HG03457 (cell line): Measurements from ENCODE around the gene GCNA.

Experiments used
- ATAC-seq: cut with Tn5 transposase; IDR thresholded peaks from one replicate; pipeline ENCODE4 v1.9.1; 2021; ENCODE audit warnings: moderate number of reproducible peaks; ENCODE audit not compliant: unreplicated experiment

Gene GCNA

DNA sequence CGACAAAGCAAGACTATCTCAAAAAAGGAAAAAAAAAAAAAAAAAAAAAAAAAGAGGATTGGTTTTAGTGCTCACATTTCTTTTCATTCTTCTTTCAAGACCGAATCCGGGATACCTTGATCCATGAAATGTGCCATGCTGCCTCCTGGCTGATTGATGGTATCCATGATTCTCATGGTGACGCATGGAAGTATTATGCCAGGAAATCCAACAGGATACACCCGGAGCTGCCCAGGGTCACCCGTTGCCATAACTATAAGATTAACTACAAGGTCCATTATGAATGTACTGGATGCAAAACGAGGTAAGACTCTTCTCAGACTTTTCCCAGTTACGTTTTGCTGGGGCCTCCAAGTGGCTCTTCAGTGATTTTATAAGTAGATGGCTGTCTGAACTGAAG, 34.0 kb downstream of the GCNA start:
- ATAC-seq, result no peak

DNA sequence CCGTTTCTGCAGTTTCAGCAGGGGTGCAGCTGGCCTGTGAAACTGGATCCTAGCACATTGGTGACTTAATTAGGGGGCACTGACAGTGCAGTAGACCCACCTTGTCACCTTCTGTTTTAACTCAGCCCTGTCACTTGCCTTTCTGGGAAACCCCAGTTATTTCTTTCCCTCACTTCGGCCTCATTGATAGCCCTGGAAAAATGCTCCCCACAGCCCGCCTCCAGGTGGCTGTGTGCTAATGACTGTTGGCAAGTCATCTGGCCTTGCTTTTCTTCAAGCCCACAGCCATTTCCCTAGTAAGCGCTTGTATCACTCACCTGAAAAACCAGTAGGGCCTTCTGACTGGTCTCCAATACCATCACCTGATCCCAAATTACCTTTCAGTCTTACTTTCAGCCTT, 36.8 kb downstream of the GCNA start:
- ATAC-seq, result no peak

DNA sequence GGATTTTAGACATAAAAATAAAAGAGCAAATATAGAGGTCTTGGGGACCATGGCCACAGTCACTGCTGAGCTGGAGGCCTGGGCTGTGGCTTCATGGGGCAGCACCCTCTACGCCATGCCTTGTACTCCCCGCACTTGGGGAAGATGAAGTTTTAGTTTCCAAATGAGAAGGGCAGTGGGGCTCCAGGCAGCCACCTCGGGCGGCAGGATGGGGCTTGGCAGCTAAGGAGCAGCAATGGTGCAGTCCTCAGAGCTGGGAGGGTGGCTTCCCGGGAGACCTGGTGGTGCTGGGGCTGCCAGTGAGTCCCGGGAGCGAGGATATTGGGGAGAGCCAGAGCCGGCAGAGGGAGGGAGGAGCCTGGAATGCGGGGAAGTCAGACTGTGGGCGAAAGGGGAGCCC, 37.7 kb downstream of the GCNA start:
- ATAC-seq, result no peak

DNA sequence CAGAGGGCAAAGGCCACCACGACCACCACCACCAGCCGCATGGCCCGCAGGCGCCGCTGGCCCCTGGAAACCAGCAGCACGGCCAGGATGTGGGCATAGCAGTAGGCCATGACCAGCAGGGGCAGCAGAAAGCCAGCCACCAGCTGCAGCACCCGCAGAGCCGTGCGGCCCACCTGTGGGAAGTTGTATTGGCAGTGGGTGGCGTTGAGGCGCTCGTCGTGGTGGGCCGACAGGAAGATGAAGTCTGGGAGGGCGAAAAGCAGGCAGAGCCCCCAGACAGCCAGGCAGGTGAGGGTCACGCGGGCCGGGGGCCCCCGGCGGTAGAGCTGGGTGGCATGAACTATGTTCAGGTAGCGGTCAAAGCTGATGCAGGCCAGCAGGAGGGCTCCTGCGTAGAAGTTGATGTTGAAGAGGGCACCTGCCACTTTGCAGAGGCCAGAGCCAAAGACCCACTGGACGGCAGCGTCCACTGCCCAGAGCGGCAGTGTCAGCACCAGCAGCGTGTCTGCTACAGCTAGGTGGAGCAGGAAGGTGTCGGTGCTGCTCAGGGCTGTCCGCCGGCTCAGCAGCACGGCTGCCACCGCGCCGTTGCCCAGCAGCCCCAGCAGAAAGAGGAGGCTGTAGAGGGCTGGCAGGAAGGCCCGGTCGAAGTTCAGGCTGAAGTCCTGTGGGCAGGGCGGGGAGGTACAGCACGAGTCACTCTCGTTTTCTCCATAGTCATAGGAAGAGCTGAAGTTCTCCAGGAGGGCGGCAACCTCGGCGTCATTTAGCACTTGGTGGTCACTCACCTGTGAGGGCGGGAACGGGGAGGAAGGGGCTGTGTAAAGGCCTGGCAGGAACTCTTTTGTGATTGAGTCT, 38.7 kb downstream of the GCNA start:
- no peak for ATAC-seq

DNA sequence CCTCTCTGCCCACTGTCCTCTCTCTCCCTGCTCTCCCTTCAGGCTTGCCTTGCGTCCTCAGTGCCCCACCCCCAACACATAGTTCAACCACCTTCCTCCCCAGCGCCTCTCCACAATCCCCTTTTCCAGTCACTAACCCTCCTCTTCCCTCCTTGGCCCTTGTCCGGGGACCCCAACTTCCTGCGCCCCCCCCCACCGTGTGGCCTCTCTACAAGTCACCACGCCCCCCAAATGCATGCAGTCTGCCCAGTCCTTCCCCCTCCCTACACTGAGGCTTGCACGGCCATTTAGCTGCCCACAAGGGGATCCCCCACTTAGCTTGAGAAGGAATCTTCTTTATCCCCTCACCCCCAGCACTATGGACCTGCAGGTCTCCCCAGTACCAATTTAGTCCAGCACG, 39.5 kb downstream of the GCNA start:
- no peak for ATAC-seq

DNA sequence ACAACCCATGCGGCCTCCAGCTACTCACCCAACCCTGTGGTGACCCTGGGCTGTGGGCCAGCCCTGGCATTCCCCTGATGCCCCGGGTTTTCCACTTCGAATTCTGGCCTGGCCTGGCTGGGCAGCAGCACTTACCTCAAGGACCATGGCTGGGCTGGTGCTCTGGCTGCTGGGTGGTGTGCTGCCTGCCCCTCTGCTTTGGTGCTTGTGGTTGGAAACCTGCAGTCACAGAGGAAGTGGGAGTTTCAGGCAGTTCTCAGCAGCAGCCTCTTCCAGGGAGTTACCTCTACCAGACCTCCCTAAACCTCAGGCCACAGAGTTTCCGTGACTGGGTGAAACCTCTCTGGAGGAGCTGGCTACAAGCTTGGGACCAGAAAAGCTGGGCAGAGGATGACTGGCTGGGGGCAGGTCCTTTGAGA, 40.1 kb downstream of the GCNA start, which contains the start of gene CXCR3:
Gene CXCR3 (minus strand): TSS at position 209 of the 419 bp plus-strand sequence. CDS start 62 bp downstream, at position 147.
- peak; percentile 55 for ATAC-seq

DNA sequence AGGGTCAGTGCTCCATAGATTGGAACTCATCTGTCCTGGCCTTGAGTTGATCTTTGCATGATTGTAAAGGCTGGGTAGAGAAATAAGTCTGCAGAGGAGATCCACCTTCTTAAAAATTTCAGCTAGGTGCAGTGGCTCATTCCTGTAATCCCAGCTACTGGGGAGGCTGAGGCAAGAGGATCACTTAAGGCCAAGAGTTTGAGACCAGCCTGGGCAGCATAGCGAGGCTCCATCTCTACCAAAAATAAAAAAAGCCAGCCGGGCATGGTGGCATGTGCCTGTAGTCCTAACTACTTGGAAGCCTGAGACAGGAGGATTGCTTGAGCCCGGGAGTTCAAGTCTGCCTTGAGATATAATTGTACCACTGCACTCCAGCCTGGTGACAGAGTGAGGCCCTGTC, 40.5 kb downstream of the GCNA start:
- no peak for ATAC-seq

DNA sequence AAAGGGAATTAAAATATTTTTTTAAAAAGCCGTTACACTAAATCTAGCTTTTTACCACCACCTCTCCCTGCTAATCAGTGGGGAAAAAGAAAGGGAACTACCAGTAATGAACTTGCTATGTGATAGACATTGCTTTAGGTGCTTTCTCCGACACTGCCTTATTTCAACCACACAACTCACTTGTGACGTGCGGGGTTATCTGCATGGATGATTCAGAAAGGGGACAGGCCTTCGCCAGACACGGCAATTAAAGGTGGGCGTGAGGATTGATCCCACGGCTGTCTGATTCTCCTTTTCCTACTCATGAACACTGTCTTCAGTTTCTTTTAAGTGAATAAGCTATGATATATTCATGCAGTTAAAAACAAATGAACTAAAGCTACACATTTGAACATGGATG, 41.0 kb downstream of the GCNA start:
- no peak for ATAC-seq

DNA sequence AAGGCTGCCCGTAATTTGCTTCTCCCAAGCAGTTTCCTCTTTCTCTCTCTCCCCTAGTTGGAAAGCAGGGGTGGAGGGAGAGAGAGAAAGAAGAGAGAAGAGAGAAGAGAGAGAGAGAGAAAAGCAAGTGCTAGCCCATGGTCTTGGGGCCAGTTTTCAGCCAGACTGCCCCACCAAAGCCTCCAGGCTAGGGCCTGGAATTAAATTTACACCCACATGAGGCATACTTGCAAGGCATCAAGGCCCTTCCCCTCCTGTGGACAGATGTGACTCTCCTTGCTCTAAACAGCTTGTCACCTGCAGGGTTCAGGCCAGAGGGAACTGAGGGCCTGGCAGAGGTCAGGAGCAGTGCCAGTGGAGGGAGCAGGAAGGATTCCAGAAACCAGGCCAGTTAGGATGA, 41.7 kb downstream of the GCNA start:
- no peak for ATAC-seq

DNA sequence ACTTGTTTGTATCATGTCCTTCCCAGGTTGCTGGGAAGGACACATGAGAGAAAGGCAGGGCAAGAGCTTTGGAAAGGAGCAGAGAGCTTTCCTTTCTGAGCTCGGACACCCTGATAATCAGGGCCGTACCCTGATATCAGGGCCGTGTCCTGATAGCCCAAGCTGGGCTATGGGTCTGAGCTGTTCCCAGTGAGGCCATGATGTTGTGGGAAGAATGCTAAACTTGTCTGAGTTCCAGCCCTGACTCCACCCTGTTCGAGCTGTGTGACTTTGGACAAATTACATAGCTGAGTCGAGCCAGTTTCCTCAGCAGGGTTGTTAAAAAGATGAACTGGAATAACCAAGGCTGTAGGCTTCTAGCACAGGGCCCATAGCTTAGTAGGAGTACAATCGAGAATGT, 43.4 kb downstream of the GCNA start:
- no peak for ATAC-seq

DNA sequence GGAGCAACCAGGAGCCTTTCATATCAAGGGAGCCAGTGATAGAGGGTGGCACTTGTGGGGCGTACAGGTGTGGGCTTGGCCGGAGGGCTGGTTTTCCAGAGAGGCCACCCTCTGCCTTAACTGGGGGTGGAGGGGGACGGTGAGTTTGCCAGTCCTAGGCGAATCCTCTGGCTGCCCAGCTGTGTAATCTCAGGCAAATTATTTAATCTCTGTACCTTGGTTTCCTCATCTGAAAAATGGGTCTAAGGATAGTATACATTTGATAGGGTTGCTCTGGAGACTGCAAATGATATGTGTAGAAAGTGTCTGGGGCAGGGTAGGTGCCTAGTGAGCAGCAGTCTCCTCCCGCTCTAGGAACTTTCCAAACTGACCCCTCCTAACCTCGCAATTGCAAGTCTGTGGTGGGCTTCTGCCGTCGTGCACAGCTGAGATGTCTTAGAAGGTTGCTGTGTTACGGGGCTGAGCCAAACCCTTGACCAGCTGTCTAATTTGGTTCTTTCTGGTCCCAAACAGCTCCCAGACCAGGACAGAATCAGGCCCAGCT, 43.9 kb downstream of the GCNA start:
- no peak for ATAC-seq

DNA sequence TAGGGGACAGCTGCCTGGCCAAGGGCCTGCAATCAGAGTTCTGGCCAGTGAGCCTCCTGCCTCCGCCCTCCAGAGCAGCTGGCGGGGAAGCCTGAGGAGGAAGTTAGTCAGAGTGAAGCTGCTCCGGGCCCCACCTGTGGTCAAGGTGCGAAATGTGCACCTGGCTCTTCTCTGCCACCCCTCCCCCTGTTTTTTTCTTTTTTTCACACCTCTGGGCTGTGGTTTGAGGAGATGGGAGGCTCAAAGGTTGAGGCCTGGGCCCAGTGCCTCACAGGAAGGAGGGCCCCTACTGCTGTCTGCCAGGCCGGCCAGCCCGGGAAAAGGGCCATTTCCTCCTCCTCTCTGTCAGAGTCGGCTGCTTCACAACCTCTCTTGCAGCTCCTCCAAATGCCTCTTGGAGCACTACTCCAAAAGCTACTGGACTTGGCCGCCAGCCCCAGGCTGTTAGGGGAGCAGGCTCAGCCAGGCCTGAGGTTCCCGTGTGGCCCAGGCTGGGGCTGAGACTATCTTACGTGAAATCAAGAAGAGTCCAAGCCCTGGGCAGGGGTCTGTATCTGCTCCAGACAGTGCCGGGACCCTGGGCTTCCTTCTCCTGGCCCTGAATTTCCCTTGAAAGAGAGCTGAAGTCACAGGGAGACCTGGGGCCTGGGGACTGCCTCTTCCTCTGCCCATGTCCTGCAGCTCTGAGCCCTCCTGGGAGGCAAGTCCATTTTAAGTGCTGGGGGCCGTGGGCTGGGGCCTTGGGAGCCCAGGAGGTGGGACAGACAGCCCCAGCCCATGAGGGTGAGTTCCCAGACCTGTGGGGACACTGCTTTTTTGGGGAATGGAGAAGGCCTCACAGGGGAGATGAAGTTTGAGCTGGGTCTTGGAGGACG, 44.6 kb downstream of the GCNA start:
- ATAC-seq, result peak; percentile 39

DNA sequence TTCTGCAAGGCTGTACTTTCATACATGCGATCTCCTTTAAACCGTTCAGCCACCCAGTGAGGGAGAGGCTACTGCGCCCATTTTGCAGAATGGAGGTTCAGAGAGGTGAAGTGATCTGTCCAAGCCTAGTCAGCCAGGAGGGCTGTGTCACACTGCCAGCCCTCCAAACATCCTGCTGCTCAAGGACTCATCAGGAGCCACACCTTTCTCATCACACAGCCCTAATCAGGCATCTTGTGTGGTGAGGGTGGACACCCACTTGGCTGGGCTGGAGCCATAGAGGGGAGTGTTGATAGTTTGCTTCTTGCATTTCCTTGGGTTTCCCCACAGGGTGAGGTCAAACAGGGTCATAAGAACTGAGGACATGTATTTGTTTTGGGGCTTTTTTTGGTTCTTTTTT, 45.5 kb downstream of the GCNA start:
- no peak for ATAC-seq

DNA sequence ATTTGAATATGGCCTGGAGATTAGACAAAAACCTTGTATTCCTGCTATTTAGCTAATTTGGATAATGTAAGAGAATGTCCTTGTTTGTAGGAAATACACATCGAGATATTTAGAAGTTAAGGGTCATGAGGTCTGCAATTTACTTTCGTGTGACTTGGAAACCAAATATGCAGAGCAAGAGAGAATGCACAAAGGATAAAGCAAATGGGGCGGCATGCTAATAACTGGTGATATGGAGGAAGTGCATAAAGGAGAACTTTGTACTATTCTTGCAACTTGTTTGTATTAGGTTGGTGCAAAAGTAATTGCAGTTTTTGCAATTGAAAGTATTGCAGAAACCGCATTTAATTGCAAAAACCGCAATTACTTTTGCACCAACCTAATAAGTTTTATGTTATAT, 47.2 kb downstream of the GCNA start:
- ATAC-seq, result no peak

DNA sequence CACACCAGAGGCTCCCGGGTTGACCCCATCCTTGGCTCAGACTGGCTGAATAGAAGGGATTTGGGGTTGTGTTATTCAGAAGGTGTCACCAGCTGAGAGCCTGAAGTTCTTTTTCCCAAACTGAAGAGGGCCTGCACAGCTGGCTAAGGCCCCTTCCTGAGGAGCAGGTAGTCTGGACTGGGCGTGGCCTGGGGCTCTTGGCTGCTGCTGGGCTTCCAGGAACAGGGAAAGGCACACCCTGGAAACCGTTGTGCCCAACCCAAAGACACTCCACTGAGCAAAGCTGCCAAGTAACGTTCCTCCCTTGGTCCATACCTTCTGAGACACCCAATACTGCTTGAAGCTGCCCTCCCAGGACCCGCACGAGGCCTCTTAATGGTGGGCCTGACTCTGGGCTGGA, 48.3 kb downstream of the GCNA start:
- no peak for ATAC-seq

DNA sequence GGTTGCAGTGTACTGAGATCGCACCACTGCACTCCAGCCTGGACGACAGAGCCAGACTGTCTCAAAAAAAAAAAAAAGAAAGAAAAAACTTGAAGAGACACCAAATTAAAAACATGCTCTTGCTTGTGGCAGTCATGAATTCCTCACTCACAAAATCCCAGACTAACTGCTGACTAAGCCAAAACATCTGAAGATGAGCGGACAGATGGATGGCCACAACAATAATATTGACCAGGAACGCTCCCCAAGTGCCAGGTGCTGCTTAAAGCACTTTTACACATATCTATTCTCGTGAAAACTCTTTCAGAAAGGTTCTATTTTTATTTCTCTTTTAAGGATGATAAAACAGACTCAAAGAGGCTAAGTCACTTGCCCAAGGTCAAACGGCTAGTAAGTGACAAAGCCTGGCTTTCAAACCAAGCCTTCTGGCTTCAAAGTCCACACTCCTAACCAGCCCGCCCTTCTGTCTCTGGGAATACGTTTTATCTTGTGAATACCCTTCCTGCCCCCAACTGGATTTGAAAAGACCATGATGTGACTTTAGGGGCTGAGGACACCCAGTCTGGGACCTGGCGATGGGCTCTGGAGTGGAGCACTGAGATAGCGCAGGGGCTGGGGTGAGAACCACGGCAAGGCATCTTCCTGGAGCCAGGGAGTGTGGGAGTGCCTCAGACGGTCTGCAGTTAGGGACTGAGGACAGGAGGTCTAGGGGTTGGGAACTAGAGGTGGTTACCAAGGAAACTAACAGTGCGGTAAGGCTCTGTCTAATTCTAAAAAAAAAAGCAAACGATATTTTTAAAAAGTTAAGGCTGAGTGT, 49.6 kb downstream of the GCNA start:
- no peak for ATAC-seq

DNA sequence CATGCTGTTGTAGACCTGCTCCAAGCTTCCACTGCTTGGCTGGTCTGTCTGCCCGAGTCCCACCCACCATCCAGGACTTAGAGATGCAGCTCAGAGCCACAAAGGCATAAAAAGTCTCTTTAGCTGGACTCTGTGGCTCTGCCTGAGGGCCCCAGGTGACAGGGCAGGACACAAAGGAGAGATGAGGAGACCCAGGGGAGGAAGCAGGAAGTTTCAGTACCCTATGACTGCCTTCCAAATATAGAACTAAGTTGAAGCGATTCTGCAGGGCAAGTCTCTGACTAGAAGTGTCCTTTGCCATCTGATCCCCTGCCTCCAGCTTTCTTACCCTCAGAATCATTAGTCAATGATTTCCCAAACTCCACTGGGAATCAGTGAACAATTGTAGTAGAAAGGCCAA, 51.2 kb downstream of the GCNA start:
- no peak for ATAC-seq

DNA sequence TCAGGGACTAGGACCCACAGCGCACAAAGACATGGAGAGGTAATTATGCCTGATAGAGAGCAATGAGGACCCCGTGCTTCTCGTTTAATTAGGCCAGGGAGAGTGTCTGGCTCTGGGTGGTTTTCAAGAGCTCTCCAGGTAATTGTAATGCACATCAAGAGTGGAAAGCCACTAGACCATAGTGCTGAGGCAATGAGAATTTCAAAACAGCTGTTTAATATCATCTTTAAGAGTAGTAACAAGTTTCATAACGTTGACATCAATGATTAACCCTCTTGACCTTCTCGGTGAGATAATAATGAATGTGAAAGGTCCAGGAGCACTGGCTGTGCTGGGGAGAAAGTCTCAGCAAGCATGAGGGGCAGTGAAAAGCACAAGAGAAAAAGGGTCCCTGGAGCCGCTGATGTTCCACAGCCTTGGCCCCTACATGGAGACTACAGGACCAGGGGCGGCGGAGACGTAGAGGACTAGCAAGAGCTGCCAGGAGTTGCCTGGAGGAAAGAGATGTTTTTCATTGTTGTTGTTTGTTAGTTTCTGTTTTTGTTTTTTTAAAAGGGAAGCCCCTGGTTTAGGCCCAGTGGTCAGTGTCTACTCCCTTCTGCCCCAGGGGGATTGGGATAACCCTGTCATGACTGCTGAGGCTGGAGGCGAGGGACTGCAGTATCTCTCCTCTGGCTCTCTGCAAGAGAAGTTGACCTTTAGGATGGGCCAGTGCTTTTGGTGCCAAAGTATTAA, 54.9 kb downstream of the GCNA start:
- ATAC-seq, result no peak

DNA sequence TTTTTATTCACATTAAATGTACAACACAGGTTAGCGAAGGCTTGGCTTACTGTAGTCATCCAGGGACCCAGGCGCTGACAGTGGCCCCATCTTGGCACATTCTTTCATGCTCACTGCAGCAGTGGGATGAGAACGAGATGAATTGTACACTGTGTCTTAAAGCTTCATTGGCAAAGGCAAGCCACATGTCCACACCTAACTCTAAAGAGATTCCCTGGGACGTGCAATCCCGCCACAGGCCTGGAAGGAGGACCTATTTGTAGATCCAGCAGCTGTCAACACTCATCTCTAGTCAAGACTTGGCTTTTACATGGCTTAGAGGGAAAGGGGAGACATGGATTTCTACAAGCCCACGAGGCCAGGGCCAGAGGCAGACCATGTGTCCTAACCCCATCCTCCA, 56.1 kb downstream of the GCNA start:
- ATAC-seq, result no peak
